SJCRH30 (cell line): ENCODE data around the gene SCAMP1. TPM values are rescaled to one million over a fixed set of nuclear protein-coding genes. Genes with fewer than 3 reads are reported as not detected.
"Not testable (repeated sequence)": the region's sequence is repeated elsewhere in the genome, so short reads cannot be mapped to it uniquely, and the experiment has no call there.

ENCODE experiments used
- DNase-seq, 2 experiments: peaks; one replicate each; pipeline ENCODE4 v3.0.0-alpha.2; 2015 to 2020
- H3K27ac ChIP-seq: fragments of 250-450 bp; sonication (Bioruptor Pico); 2 replicates; pipeline ENCODE4 v1.5.1; 2020; ENCODE audit warnings: mild to moderate bottlenecking, moderate library complexity
- H3K27me3 ChIP-seq: fragments of 250-450 bp; sonication (Bioruptor Pico); 2 replicates; pipeline ENCODE4 v1.5.1; 2020; ENCODE audit warnings: mild to moderate bottlenecking, moderate library complexity
- H3K36me3 ChIP-seq: fragments of 250-450 bp; sonication (Bioruptor Pico); 2 replicates; pipeline ENCODE4 v1.5.1; 2020; ENCODE audit warnings: mild to moderate bottlenecking, moderate library complexity
- H3K4me1 ChIP-seq: fragments of 250-450 bp; sonication (Bioruptor Pico); 2 replicates; pipeline ENCODE4 v1.5.1; 2020; ENCODE audit warnings: mild to moderate bottlenecking, moderate library complexity
- H3K4me3 ChIP-seq: fragments of 250-450 bp; sonication (Bioruptor Pico); 2 replicates; pipeline ENCODE4 v1.5.1; 2020; ENCODE audit warnings: mild to moderate bottlenecking, moderate library complexity
- H3K9me3 ChIP-seq: fragments of 250-450 bp; sonication (Bioruptor Pico); replicated peaks from 2 replicates; pipeline ENCODE4 v1.5.1; 2020; ENCODE audit warnings: mild to moderate bottlenecking, moderate library complexity
- total RNA-seq: library from RNA; depleted of rRNA; stranded (reverse); fragments of >200 nt; shearing (Covaris generic); gene quantifications from 2 replicates; pipeline ENCODE4 v1.2.3, GENCODE V29; 2014

Gene SCAMP1
- total RNA-seq, 1 experiment from 2014 or later, result 54.4 TPM

DNA sequence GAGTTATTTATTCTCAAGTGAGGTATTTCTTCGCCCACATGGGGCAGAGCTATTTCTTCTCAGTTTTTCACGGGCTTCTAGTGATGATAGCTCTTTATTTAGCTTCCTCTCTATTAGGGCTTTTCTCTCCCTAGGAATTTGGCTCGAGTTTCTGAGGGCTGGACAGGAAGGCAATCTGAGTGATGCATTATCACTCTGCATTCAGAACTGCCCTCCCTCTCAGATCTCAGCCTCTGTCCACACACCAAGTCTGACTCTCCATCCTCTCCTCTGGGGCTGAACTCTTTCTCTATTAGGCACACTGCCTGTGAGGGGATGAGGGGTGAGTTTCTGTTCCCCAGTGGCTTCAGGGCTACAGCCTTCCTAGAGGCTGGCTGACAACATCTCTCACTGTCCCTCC lies 14.9 kb upstream of the SCAMP1 start:
- no peaks in the 10 kb centered on the region for H3K27me3 ChIP-seq
- H3K36me3 ChIP-seq, result no peaks in the 10 kb centered on the region
- H3K9me3 ChIP-seq, result no peaks in the 10 kb centered on the region
- H3K4me3 ChIP-seq, result no peak overlapping the region
- no peak overlapping the region for H3K27ac ChIP-seq
- no peaks in the 10 kb centered on the region for H3K4me1 ChIP-seq
- DNase-seq, result peak in 1 of 2 experiments; percentile 11

- Histone ChIP-seq H3K36me3 (no peaks in the 10 kb centered on the region), H3K27ac (no peak overlapping the region)
Measured at GRCh38 chr5:78353520-78353919, 6.9 kb upstream of the SCAMP1 start.

DNA sequence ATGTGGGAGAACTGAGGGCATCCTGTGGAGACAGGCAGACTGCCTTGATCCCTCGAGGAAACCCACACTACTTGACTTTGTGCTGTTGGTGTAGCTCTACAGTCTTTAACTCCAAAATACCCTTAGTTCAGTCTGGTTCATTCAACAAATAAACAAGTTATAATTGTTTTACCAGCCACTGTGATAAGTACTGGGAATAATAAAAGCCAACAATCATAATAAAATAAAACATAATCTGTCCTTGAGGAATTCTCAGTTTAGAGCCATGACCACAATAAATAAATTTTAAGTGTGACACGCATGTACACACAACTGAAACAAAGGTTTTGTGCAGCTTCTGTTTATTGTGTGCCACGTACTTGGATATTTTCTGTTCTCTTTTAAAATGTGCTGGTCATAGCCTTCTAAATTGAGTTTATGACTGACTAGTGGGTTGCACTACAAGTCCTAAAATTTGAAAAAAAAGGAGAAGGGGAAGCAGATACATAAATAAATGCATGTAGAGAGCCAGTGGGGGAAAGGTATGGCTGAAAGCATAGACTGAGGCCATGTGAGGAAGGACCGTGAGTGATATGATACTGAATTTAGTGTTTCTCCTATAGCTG lies 6.2 kb upstream of the SCAMP1 start:
- H3K4me1 ChIP-seq, result no peaks in the 10 kb centered on the region
- no peaks in the 10 kb centered on the region for H3K9me3 ChIP-seq
- no peaks in the 10 kb centered on the region for H3K27me3 ChIP-seq
- H3K27ac ChIP-seq, result no peak overlapping the region
- no peak overlapping the region for H3K4me3 ChIP-seq
- no peaks in the 10 kb centered on the region for H3K36me3 ChIP-seq
- DNase-seq, result no peak

More at GRCh38 chr5:78353520-78353919, 6.9 kb upstream of the SCAMP1 start:
- H3K4me1 ChIP-seq, result no peaks in the 10 kb centered on the region
- DNase-seq, result no peak
- H3K9me3 ChIP-seq, result no peaks in the 10 kb centered on the region
- H3K27me3 ChIP-seq, result no peaks in the 10 kb centered on the region
- no peak overlapping the region for H3K4me3 ChIP-seq

DNA sequence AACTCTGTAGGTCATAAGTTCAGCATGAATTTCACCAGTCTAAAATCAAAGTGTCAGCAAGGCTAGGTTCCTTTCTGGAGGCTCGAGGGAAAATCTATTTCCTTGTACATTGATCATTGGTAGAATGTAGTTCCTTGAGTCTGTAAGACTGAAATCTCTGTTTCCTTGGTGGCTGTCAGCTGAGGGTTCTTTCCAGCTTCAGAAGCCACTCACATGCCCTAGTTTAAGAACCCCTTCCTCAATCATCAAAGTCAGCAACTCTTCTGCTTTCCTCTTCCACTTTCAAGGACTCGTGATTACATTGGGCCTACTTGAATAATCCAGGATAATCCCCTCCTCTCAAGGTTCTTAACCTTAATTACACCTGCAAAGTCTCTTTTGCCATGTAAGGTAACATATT lies 4.9 kb upstream of the SCAMP1 start:
- H3K36me3 ChIP-seq, result no peaks in the 10 kb centered on the region
- H3K4me1 ChIP-seq, result no peaks in the 10 kb centered on the region
- no peak overlapping the region for H3K4me3 ChIP-seq
- no peaks in the 10 kb centered on the region for H3K9me3 ChIP-seq
- no peaks in the 10 kb centered on the region for H3K27me3 ChIP-seq
- DNase-seq, result no peak
- H3K27ac ChIP-seq, result no peak overlapping the region

DNA sequence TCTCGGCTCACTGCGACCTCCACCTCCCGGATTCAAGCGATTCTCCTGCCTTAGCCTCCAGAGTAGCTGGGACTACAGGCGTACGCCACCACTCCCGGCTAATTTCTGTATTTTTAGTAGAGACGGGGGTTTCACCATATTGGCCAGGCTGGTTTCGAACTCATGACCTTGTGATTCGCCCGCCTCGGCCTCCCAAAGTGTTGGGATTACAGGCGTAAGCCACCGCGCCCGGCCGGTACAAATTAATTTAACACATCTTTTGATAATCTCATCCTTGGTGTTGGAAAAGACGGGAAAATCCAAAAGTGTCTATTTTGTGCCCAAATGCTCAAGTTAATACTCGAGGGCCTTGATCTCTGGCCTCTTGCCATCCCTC lies 974 bp upstream of the SCAMP1 start:
- not testable (repeated sequence) for H3K4me1 ChIP-seq, H3K27me3 ChIP-seq, H3K9me3 ChIP-seq, H3K36me3 ChIP-seq, DNase-seq
- Histone ChIP-seq H3K4me3 (peak overlapping the region; percentile 93), H3K27ac (peak overlapping the region; percentile 85)

- H3K9me3 ChIP-seq, result no peaks in the 10 kb centered on the region
- DNase-seq, result no peak
- no peaks in the 10 kb centered on the region for H3K27me3 ChIP-seq
- H3K36me3 ChIP-seq, result no peaks in the 10 kb centered on the region
- peak overlapping the region; percentile 85 for H3K27ac ChIP-seq
- H3K4me1 ChIP-seq, result peaks cover 3% of the 10 kb centered on the region; the same call in 1 of the 2 replicates
- peak overlapping the region; percentile 93 for H3K4me3 ChIP-seq
Measured at GRCh38 chr5:78360674-78360923, 182 bp downstream of the SCAMP1 start.

- DNase-seq, result peak; percentile 47 to 67
- peak overlapping the region; percentile 85 for H3K27ac ChIP-seq
- H3K27me3 ChIP-seq, result no peaks in the 10 kb centered on the region
- peaks cover 3% of the 10 kb centered on the region; the same call in 1 of the 2 replicates for H3K4me1 ChIP-seq
- H3K36me3 ChIP-seq, result no peaks in the 10 kb centered on the region
- H3K4me3 ChIP-seq, result peak overlapping the region; percentile 93
- H3K9me3 ChIP-seq, result no peaks in the 10 kb centered on the region
Measured at GRCh38 chr5:78360924-78361630, 660 bp downstream of the SCAMP1 start.

GRCh38 chr5:78361631-78361993 lies 1.2 kb downstream of the SCAMP1 start:
- Histone ChIP-seq H3K36me3 (no peaks in the 10 kb centered on the region), H3K27ac (peak overlapping the region; percentile 85), H3K4me1 (peaks cover 3% of the 10 kb centered on the region; the same call in 1 of the 2 replicates), H3K9me3 (no peaks in the 10 kb centered on the region), H3K27me3 (no peaks in the 10 kb centered on the region), H3K4me3 (peak overlapping the region; percentile 93)
- DNase-seq, result no peak

DNA sequence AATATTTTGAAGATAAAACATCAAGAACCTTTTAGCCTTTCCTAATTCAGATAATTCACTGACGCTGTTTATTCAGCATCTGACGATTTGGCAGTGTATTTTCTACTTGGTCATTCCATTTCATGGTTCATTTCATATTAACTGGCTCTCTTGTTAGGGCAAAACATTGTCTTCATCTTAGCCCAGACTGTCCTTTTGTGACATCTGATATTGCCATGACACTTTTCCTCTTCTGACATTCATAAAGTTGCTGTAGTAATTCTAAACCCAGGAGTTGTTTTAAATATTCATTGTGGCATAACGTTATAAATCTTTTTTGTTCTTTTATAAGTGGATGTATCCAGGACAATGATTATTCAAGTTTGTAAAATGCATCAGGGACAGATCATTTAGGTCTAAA lies 1.8 kb downstream of the SCAMP1 start:
- peaks cover 3% of the 10 kb centered on the region; the same call in 1 of the 2 replicates for H3K4me1 ChIP-seq
- no peaks in the 10 kb centered on the region for H3K36me3 ChIP-seq
- peak in 1 of 2 experiments; percentile 16 for DNase-seq
- peak overlapping the region; percentile 93 for H3K4me3 ChIP-seq
- H3K27ac ChIP-seq, result no peak overlapping the region; the same call in 1 of the 2 replicates
- no peaks in the 10 kb centered on the region for H3K9me3 ChIP-seq
- no peaks in the 10 kb centered on the region for H3K27me3 ChIP-seq

DNA sequence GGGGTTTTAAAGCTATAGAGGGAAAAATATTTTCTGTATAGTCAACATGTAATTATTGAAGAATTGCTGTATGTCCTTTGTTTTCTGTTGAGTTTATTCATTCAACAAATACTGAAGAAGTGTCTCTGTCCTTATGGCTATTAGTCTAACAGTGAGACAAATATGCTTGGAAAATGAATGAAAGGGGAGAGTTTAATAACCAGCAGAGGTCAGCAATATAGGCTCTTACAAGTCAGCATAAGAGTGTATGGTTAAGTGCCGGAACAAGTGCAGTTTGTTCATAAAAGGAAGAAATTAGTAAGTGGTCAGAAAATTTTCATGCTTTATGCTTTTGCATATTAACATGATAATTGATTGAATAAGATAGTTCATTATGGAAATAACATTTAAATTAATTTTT lies 3.6 kb downstream of the SCAMP1 start:
- Histone ChIP-seq H3K9me3 (no peaks in the 10 kb centered on the region), H3K4me1 (peaks cover 3% of the 10 kb centered on the region; the same call in 1 of the 2 replicates), H3K36me3 (no peaks in the 10 kb centered on the region), H3K27ac (no peak overlapping the region), H3K27me3 (no peaks in the 10 kb centered on the region), H3K4me3 (no peak overlapping the region)
- DNase-seq, result no peak

DNA sequence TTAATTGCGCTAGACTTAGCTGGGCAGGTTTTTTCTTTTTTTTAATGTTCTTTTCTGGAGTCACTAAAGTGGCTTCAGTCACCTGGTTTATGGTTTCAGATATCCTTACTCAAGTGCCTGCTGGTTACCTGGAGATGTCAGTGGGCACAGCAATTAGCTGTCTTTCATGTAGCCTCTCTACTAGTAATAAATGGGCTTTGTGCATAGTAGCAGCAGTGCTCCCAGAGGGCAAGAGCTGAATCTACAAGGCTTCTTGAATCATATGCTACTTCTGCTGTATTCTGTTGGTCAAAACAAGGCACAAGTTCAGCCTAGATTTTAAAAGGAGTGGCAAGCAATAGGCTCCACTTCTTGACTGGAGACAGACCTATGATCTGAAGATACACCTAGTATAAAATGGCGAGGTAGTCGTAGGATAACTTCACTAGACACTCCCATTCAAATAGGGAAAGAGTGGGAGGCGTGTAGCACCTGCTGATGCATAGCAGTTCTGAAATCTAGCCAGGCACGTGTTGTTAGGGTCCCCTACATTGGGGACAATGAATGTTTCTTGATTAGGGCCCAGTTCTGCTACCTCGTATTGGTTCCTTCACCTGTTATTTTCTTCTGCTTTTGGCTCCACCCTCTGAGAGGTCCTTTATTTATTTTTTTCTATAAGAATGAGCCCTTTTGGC lies 7.0 kb downstream of the SCAMP1 start:
- no peak for DNase-seq

GRCh38 chr5:78369680-78370079 lies 9.3 kb downstream of the SCAMP1 start:
- H3K4me3 ChIP-seq, result no peak overlapping the region
- H3K4me1 ChIP-seq, result peaks cover 2% of the 10 kb centered on the region; the same call in 1 of the 2 replicates
- no peaks in the 10 kb centered on the region for H3K36me3 ChIP-seq
- H3K27ac ChIP-seq, result no peak overlapping the region
- no peaks in the 10 kb centered on the region for H3K9me3 ChIP-seq
- H3K27me3 ChIP-seq, result no peaks in the 10 kb centered on the region
- DNase-seq, result no peak

More for the DNA sequence above, 7.0 kb downstream of the SCAMP1 start:
- Histone ChIP-seq H3K4me3 (no peak overlapping the region), H3K4me1 (peaks cover 2% of the 10 kb centered on the region; the same call in 1 of the 2 replicates), H3K27ac (no peak overlapping the region), H3K27me3 (no peaks in the 10 kb centered on the region), H3K9me3 (no peaks in the 10 kb centered on the region), H3K36me3 (no peaks in the 10 kb centered on the region)

DNA sequence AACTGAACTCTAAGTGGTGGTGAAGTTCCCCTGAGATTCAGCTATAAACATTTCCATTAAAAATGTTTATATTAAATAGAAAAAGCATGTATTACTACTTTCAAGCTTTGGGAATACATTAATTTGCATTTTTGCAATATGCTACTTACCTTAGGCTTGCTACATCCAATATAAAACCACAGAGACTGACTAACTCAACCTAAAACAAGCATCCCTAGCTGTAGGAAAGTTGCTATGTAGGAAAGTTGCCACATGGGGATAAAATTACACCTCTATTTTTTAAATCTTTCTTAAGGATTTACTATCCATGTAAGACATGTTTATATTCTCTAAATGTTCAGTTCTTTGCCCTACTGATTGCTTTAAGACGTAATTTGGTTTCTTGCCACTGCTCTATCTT lies 12.8 kb downstream of the SCAMP1 start:
- Histone ChIP-seq H3K4me1 (peaks cover 2% of the 10 kb centered on the region; the same call in 1 of the 2 replicates), H3K4me3 (no peak overlapping the region), H3K36me3 (0 out of 2 replicates have a peak, but pooled peaks cover 3% of the 10 kb centered on the region), H3K9me3 (no peaks in the 10 kb centered on the region), H3K27me3 (no peaks in the 10 kb centered on the region), H3K27ac (no peak overlapping the region)
- DNase-seq, result no peak

- Histone ChIP-seq H3K27ac (no peak overlapping the region), H3K36me3 (peaks cover 8% of the 10 kb centered on the region; the same call in 1 of the 2 replicates), H3K9me3 (no peaks in the 10 kb centered on the region), H3K4me3 (no peak overlapping the region), H3K27me3 (no peaks in the 10 kb centered on the region), H3K4me1 (no peaks in the 10 kb centered on the region)
- DNase-seq, result no peak
Measured at GRCh38 chr5:78376315-78376714, 15.9 kb downstream of the SCAMP1 start.

GRCh38 chr5:78377056-78377717 lies 16.8 kb downstream of the SCAMP1 start:
- H3K27me3 ChIP-seq, result no peaks in the 10 kb centered on the region
- peaks cover 8% of the 10 kb centered on the region; the same call in 1 of the 2 replicates for H3K36me3 ChIP-seq
- no peaks in the 10 kb centered on the region for H3K9me3 ChIP-seq
- no peak overlapping the region for H3K27ac ChIP-seq
- no peak for DNase-seq
- H3K4me3 ChIP-seq, result no peak overlapping the region
- H3K4me1 ChIP-seq, result no peaks in the 10 kb centered on the region
